Glomerular visceral epithelial cell (primary cell): Measurements from ENCODE around the gene P3H2.
"Not testable (repeated sequence)": the region's sequence is repeated elsewhere in the genome, so short reads cannot be mapped to it uniquely, and the experiment has no call there.

Experiments
- DNase-seq: peaks from one replicate; pipeline ENCODE4 v3.0.0-alpha.2; 2016; ENCODE audit errors: extremely low spot score

The P3H2 gene, protein sequence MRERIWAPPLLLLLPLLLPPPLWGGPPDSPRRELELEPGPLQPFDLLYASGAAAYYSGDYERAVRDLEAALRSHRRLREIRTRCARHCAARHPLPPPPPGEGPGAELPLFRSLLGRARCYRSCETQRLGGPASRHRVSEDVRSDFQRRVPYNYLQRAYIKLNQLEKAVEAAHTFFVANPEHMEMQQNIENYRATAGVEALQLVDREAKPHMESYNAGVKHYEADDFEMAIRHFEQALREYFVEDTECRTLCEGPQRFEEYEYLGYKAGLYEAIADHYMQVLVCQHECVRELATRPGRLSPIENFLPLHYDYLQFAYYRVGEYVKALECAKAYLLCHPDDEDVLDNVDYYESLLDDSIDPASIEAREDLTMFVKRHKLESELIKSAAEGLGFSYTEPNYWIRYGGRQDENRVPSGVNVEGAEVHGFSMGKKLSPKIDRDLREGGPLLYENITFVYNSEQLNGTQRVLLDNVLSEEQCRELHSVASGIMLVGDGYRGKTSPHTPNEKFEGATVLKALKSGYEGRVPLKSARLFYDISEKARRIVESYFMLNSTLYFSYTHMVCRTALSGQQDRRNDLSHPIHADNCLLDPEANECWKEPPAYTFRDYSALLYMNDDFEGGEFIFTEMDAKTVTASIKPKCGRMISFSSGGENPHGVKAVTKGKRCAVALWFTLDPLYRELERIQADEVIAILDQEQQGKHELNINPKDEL

DNA sequence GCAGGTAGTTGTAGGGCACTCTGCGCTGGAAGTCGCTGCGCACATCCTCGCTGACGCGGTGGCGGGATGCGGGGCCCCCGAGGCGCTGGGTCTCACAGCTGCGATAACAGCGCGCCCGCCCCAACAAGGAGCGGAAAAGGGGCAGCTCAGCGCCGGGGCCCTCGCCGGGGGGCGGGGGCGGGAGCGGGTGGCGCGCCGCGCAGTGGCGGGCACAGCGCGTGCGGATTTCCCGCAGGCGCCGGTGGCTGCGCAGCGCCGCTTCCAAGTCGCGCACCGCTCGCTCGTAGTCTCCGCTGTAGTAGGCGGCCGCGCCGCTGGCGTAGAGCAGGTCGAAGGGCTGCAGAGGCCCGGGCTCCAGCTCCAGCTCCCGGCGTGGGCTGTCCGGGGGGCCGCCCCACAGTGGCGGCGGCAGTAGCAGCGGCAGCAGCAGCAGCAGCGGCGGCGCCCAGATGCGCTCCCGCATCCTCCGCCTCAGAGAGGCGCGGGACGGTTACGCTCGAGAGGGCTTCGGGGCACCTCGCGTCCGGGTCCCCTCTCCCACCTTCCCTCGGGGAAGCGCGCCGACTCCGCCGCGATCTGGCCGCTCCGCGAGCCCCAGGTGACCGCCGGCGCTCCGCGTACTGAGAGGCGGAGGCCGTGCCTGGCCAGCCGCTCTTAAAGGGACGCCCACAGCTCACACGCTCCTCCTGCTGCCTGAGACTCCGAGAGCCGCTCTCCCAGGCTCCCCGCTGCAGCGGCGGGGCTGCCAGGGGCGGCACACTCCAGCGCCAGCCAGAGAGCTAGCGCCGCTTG lies at the start of gene P3H2:
Gene P3H2 (minus strand): TSS at position 629 of the 792 bp plus-strand sequence. CDS start 166 bp downstream, at position 463.
- DNase-seq: peak; percentile 92

DNA sequence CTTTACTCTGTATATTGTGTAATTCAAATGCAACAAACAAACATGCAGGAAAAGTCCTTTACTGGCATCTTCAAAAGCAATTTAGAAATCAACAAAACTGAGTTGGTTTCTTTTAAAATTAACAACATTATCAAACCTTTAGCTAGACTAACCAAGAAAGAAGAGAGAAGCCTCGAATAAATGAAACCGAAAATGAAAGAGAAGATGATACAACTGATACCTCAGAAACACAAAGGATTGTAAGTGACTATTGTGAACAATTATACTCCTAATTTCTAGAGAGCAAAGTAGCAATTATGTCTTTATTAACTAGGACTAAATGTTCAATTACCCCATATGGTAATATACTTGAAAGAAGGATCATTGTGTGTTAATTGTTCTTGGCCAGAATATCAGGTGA lies 49.2 kb upstream of the P3H2 start:
- no peak for DNase-seq

DNA sequence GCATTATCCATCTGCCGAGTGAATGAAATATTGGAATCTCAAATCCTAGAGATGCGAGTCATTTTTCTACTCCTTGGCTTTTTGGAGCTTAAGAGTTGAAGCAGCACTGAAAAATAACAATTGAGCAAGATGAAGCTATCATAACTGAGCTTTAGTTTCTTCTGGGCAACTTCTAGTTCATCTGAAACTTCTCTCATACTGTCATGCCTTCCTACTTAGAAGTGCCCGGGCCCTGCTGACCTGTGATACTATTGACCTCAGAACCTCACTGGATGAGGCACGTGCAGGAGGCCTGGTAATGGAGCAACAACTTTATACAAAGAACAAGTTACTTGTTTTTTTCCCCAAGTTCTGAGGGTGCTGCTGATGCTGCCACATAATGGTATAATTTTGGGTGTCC lies 48.5 kb upstream of the P3H2 start:
- DNase-seq: no peak

DNA sequence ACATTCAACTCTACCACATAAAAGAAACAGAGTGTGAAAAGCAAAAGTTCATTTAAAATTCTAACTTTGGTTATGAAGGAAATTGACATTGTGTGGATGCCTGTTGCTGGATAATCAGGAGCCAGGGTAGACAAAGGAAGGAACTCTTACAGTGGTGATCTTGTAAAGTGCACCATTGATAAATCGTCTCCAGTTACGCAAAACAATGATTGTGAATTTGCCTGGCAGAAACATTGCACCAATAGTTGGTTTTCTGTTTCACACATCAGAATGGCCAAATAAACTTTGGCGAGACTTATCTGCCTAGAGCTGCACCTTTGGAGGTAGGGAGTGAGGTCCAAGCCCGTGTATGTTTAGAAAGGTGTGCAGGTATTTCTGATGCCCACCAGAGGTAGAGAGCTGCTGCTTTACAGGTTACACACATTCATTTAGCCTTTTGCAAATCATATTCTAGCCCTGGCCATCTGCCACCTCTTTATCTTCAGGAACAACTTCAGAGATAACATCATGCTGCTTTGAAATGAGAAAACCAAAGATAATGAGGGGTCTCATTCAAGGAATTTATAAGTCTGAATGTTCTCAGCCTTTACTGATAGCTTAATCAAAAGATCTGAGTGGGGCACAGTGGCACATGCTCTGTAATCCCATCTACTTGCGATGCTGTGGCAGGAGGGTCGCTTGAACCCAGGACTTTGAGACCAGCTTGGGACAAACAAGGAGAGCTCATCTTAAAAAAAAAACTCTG lies 47.4 kb upstream of the P3H2 start:
- DNase-seq: no peak

DNA sequence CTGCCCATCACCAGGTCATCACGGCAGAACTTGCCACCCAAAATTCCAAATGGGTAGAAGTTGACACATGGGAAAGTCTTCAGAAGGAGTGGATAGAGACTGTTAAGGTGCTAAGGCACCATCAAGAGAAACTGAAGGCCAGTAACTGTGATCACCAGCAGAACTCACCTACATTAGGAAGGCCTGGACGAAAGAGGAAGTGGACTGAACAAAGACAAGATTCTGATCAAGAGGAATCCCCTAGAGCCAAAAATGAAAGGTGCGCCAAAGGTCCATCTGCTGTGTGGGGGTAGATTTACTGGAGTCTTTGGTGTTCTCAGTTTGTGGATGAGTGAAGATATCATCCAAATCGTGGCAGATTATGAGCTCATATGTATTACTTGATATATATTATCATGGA lies 46.3 kb upstream of the P3H2 start:
- no peak for DNase-seq

DNA sequence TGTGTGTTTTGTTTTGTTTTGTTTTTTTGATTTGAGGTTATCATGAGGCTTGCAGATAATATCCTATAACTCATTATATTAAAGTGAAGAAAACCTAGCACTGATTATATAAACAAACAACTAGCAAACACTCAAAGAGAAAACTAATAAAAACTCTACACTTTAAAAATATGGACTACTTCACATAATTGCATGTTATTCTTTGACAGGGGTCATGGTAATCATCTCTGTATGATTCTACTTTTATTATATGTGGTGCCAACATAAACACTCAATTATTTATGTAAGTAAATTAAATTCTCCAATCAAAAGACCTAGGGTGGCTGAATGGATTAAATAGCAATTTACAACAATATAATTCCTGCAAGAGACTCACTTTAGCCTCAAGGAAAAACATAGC lies 44.6 kb upstream of the P3H2 start:
- DNase-seq: no peak

DNA sequence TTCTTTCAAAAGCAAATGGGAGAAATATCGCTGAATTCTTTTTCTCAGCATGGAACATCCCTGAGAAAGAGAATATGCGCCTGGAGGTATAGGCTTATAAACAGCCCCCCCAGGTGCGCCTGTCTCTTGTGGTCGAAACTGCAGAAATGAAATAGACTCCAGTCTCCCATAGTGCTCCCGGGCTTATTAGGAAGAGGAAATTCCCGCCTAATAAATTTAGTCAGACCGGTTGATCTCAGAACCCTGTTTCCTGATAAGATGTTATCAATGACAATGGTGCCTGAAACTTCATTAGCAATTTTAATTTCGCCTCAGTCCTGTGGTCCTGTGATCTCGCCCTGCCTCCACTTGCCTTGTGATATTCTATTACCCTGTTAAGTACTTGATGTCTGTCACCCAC lies 41.3 kb upstream of the P3H2 start:
- DNase-seq: not testable (repeated sequence)

DNA sequence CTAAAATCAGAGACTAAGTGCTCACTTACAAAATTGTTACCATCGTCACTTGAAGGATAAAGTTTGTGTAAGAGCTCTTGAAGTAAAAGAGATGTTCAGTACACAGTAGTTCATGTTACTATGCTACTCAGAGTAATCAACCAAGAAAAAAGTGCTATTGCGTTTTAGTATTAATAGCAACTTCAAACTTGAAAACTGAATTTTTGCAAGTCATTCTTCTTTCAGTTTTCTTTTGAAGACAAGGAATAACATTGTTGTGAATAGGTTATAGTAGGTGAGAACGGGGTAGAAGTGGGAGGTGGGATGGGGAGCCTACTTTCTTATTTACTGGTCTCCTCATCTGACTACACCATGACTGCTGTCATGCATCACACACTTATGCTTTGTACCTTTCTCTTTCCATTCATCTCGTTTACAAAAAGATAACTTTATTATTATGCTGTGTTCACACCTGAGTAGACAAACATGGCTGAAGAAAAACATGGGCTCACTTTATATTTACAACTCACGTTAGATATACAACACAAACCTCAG lies 39.3 kb upstream of the P3H2 start:
- DNase-seq: no peak

DNA sequence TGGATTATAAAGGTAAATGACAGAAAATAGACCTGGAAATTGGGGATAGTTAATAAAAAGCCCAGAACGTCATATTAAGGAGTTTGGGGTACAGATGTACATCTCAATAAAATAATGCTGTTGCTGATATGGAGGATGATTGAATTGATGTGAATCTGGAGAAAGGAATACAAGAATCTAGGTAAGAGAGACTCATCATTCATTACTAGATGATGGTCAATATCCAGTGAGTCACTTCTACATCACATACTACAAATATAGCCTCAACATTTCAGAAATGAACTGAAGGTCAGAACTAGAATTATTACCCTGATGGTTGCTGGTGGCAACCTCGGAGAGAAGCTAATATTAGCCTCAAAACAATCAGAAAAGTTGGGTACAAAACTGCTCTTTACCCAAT lies 37.6 kb upstream of the P3H2 start:
- no peak for DNase-seq

DNA sequence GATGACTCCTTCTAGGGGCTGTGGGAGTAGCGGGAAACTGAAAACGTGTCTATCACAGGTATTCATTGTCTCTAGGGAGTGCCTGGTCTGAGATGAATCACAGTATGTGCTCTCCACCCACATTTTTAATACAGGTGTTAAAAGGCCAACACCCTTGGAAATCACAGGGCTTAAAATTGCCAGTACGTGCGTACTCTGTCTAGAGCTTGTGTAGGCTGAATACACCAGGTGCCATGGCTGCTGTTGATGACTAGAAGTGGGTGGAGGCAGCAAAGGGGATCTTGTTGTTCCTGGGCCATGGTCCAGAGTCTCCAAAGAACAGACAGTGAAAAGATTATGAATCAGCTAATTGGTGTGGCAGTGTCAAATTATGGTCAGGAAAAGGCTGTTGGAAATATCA lies 35.1 kb upstream of the P3H2 start:
- DNase-seq: no peak

DNA sequence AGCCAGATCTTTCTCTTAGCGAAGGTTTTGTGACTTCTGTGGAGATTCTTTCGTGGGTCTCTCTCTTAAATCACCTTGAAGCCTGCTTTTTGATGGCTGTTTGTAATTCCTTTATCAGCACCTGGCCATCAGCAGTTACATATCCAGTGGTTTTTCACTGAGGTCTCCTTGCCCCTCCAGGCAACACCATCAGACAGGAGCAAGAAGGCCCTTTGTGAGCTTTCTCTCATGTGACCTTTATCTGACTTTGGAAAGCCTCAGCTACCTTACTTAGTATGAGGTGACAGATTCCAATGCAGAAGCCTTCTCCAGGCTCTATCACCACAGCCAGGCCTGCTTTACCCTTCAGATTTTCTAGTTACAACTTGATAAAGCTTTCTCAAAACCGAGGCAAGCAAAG lies 30.0 kb upstream of the P3H2 start:
- no peak for DNase-seq

DNA sequence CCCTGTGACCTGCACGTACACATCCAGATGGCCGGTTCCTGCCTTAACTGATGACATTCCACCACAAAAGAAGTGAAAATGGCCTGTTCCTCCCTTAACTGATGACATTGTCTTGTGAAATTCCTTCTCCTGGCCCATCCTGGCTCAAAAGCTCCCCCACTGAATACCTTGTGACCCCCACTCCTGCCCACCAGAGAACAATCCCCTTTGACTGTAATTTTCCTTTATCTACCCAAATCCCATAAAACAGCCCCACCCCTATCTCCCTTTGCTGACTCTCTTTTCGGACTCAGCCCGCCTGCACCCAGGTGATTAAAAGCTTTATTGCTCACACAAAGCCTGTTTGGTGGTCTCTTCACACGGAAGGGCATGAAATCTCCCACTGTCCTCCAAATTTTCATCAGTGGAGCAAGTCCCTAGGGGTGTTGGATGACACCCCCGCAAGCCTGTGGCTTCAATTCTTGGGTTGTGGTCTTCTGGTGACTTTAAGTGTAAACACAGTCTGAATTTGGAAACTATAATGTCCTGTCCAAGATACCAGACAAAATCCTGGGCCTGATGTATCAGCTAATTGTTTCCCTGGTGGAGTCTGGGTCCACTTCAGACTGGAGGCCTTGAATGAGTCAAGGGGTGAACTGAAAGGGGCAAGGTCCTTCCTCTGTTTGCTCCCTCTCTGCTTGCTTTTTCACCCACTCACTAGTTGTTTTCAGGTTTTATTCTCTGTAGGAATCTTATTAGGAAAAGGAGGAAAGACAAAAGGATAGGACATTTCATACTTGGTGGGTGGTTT lies 29.3 kb upstream of the P3H2 start:
- not testable (repeated sequence) for DNase-seq

DNA sequence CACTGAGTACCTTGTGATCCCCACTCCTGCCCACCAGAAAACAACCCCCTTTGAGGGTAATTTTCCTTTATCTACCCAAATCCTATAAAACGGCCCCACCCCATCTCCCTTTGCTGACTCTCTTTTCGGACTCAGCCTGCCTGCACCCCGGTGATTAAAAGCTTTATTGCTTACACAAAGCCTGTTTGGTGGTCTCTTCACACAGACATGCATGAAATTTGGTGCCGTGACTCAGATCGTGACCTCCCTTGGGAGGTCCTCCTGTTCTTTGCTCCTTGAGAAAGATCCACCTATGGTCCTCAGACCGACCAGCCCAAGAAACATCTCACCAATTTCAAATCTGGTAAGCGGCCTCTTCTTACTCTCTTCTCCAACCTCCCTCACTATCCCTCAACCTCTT lies 24.1 kb upstream of the P3H2 start:
- not testable (repeated sequence) for DNase-seq

DNA sequence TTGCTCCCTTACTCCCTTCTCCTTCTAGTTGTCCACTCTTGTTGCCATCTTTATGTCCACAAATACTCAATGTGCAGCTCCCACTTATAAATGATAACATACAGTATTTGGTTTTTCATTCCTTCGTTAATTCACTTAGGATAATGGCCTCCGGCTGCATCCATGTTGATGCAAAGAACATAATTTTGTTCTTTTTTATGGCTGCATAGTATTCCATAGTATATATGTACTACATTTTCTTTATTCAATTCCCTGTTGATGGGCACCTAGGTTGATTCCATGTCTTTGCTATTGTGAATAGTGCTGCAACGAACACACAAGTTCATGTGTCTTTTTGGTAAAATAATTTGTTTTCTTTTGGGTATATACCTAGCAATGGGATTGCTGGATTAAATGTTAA lies 21.3 kb upstream of the P3H2 start:
- no peak for DNase-seq

DNA sequence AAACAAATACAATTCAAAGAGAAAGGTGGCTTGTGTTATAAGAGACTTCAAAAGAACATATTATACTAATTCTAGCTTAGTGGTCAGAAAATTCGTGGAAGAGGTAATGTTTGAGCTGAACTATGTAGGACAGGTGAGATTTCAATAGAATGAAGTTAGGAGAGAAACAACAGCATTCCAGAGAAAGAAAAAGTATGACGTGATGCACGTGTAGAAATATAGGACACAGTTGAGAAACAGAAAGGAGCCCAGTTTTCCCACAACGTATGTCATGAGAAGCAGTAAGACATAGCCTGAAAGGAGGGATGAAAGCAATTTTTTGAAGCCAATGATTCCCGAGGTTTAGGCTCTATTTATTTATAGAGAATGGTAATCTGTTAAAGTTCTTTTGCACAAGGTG lies 18.7 kb upstream of the P3H2 start:
- DNase-seq: no peak

DNA sequence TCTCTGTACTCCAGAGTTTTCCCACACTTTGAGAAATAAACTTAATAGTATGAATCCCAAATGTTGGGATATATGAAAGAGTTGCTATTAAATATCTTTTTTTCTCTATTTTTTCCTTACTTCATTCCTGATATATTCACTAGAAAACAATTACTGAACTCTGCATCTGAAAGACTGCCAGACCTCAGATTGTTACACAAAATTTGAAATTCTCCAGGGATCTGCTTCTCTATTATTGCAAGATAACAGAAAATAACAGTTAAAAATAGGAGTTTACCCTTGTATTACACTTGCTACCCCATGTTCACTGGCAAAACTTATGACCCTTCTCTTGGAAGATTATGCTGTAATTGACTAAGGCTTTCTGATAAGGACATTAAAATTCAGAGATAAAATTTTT lies 11.7 kb upstream of the P3H2 start:
- DNase-seq: no peak

DNA sequence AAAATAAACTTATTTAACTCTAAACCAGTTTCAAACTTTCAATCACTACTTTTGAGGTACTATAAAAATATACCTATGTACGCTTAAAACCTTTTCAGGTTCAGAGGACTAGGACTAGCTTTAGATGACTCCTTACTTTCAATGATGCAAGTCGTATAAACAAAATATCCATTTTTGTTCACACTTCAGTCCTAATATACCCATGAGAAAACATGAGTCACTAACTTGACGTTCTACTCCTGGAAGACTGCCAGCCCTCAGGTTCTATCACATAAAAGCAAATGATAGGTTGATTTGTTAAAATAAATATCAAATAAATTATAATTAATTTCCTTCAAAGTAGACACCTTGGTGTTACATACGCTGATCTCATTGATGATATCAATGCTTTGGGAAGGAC lies 10.6 kb upstream of the P3H2 start:
- peak; percentile 60 for DNase-seq

DNA sequence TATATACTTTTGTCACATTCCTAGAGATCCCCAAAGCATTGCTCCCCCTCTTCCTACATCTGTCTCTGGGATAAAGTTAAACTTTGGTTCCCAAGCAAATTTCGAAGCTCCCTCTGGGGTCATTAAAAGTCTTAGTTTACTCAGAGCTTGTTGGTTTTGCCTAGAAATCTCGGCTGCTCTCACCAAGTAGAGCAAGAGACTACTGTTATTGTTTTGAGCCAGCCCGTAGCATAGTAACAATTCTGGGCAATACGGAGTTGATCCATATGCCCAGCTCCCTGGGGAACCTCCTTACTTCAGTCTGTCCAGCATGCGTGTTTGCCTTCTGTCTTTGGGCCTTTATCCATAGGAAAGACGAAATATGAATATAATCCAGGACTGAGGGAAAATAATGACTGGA lies 10.0 kb upstream of the P3H2 start:
- no peak for DNase-seq

DNA sequence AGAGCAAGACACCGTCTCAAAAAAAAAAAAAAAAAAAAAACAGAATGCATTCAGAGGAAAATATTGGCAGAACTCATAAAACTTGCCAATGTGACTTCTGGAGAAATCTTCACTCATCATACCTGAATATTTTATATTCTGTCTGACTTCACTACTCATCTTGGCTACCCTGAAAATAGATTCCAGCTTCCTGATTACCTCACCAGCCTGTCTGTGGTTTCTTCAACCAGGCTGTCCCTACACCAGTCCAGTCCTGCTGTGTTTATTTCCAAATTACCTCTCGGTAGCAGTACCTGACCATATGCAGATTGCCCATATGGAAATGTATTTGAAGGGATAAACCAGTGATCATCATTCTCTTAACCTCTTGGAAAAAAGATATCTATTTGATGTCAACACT lies 9.3 kb upstream of the P3H2 start:
- peak; percentile 42 for DNase-seq

DNA sequence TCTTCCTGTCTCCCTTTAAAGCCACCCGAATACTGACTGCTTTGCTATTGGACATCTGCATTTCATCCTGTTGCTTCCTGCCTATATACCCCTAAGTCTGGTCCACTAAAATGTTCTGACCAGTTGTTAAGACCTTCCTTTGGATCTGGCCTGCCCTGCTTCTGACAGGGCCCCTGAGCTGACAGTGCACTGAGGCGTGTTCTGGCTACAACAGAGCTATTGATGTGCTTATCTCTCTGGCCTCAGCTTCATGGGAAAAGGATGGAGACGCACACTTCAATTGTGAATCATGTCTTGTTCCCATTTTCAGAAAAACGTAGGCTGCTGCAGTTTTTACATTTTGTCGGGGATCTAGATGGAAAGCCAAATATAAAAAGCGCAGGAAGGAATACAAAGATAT lies 7.1 kb upstream of the P3H2 start:
- no peak for DNase-seq

DNA sequence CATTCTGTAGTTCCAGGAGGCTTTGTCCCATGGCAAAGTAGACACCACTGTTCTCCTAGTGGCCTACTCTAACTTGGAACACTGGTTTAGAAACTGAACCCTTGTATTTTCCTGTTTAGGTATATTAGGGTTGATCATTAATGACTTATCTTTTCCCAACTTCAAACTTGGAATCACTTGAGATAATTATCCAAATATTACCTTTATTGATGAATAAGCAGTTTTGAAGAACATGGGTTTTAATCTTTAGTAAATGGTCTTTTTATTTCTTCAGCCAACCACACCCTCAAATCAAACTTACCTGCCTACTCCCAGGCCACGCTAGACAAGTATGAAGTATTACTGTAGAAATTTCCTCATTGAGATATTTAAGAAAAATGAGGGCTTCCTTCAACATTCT lies 6.5 kb upstream of the P3H2 start:
- DNase-seq: no peak
